A549 treated with AZD9567 at 1 μM for 4 hours (cell line): ENCODE results near the gene PRKAR2A. TPM values are rescaled to one million over a fixed set of nuclear protein-coding genes. Genes with fewer than 3 reads are reported as not detected.

ENCODE experiments used
- total RNA-seq: library from RNA; stranded (reverse); fragments of 200-300 nt; extraction: Qiagen RNA extraction; gene quantifications from 5 replicates; pipeline ENCODE4 v1.2.3, GENCODE V29; 2022; ENCODE audit not compliant: insufficient read depth

The PRKAR2A gene
- total RNA-seq = 15.5 to 19.1 TPM (median 18.8 TPM) in 5 replicates

DNA sequence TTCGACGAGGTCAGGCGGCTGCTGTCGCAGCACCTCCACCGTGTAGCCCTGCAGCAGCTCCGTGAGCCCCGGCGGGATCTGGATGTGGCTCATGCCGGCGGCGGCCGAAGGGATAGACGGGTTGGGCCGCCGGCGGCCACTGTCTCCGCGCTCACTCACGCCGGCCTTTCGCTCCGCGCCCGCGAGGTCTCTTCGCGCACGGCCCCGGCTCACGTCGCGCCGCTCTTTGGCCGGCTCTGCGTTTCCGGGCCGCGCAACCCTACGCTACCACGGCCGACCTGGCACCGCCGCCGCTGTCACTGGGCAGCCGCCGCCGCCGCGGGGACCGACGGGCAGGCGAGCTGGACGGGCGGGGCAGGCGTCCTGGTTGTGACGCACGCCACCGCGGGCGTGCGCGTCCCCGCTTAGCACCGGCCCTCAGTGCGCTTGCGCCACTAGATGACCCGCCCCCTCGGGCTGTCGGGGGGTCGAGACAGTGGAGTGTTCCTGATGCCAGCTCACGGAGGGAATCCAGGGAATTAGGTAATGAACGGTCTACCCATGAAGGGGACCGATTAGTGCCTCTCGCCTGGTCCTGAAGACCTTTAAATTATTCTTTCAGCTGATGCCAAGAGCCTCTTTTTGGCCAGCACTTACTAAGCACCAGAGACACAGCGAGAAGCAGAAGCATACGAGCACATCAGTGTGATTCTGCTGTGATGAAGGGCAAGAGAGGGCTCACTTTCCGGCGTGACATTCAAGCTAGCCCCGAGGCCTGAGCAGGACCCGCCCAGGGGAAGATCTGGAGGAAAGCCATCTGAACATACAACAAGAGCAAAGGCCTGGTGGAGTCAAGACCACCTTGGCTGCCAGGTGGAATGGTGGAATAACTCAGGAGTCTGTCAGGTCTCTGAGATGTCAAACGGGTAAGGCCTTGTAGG is at the start of gene PRKAR2A:
Gene PRKAR2A, minus strand, starts transcription at position 371 of the 920 bp plus-strand sequence. Its CDS starts 278 bp downstream, at position 93.

DNA sequence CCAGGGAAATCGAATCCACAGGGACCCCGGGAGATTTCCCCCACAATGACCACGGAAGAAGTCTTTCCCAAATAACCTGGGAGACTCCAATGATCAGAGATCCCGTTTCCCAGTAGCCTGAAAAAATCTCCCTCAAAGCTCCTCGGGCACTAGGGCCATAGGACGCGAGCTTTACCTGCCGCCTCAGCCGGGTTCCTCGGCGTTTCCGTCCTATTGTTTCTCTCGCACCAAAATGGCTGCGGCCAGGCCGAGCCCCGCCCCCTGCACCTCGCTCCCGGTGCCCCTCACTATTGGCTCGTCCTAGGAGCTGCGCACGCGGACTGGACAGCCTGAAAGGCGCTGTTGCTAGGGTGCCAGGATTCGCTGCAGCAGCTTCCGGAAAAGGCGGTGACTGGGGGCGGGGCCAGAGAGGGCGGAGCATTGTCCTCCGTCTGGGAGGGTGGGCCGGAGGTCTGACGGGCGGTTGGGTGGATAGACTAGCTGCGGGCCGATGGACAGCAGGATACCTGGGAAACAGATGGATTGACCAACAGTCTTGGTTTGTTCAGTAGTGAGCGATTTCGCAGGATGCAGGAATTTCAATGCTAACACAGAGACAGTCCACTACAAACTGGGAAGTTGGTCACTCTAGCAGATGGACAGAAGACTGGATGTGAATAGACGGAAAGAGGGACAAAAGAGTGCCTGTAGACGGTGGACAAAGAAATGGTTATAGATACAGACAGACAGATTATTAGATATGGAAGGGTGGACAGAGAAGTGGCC is 130.5 kb downstream of the PRKAR2A start, which contains the start of gene IP6K2:
Gene IP6K2, minus strand, starts transcription at position 240 of the 765 bp plus-strand sequence. CDS start 21,930 bp downstream, outside the sequence.

Other genes starting within 250 kb of the PRKAR2A start
- 169 to 205 TPM (median 174 TPM) in 5 replicates for gene UQCRC1, start 238.2 kb downstream of the PRKAR2A start, total RNA-seq
- gene TMEM89, start 226.1 kb downstream of the PRKAR2A start, total RNA-seq = 0.23 TPM in 1 of 5 replicates, not detected in the others
- gene SLC26A6, start 212.4 kb downstream of the PRKAR2A start, total RNA-seq = 8.4 to 23.6 TPM (median 18.4 TPM) in 5 replicates
- gene CELSR3, start 185.0 kb downstream of the PRKAR2A start, total RNA-seq = 2.9 to 4.8 TPM (median 4.2 TPM) in 5 replicates
- gene NCKIPSD, start 162.0 kb downstream of the PRKAR2A start, total RNA-seq = 9.9 to 13.6 TPM (median 11.5 TPM) in 5 replicates
- gene IP6K2, start 130.7 kb downstream of the PRKAR2A start, total RNA-seq = 46.0 to 54.1 TPM (median 51.6 TPM) in 5 replicates
- 5.8 to 10.4 TPM (median 9.5 TPM) in 5 replicates for gene SLC25A20, start 51.0 kb upstream of the PRKAR2A start, total RNA-seq
- gene ARIH2, start 71.0 kb upstream of the PRKAR2A start, total RNA-seq = 51.8 to 67.0 TPM (median 55.1 TPM) in 5 replicates
- 17.1 to 20.0 TPM (median 18.3 TPM) in 5 replicates for gene P4HTM, start 142.4 kb upstream of the PRKAR2A start, total RNA-seq
- gene WDR6, start 159.5 kb upstream of the PRKAR2A start, total RNA-seq = 62.9 to 82.1 TPM (median 77.8 TPM) in 5 replicates
- gene DALRD3, start 170.7 kb upstream of the PRKAR2A start, total RNA-seq = 19.8 to 26.3 TPM (median 26.0 TPM) in 5 replicates
- gene NDUFAF3, start 174.2 kb upstream of the PRKAR2A start, total RNA-seq = 64.2 to 93.5 TPM (median 87.1 TPM) in 5 replicates
- gene IMPDH2, start 181.5 kb upstream of the PRKAR2A start, total RNA-seq = 128 to 175 TPM (median 165 TPM) in 5 replicates
- gene QRICH1, start 246.2 kb upstream of the PRKAR2A start, total RNA-seq = 35.3 to 40.4 TPM (median 38.3 TPM) in 5 replicates